GM21825 (cell line): Measurements from ENCODE around the gene IL31.

ENCODE experiments used
- ATAC-seq: cut with Tn5 transposase; IDR thresholded peaks from one replicate; pipeline ENCODE4 v1.9.1; 2021; ENCODE audit warnings: mild to moderate bottlenecking, moderate library complexity; ENCODE audit not compliant: unreplicated experiment

IL31 gene

DNA sequence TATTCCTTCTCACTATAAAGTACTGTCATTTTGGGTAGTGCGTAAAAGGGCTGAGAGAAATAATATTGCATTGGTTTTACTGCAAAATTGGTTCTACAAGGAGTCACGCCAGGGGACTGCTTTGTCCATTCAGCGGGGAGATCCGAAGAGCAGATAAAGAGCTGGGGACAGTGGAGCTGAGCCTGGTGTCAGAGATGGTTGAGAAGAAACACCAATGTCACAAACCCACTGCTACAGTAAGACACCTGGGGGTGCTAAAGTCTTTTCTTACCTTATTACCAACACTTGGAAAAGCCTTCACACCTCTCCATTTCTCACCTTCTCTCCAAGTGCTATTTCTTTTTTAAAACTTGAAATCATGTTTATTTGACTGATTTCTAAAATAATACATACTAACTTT, 14.1 kb downstream of the IL31 start:
- no peak for ATAC-seq

DNA sequence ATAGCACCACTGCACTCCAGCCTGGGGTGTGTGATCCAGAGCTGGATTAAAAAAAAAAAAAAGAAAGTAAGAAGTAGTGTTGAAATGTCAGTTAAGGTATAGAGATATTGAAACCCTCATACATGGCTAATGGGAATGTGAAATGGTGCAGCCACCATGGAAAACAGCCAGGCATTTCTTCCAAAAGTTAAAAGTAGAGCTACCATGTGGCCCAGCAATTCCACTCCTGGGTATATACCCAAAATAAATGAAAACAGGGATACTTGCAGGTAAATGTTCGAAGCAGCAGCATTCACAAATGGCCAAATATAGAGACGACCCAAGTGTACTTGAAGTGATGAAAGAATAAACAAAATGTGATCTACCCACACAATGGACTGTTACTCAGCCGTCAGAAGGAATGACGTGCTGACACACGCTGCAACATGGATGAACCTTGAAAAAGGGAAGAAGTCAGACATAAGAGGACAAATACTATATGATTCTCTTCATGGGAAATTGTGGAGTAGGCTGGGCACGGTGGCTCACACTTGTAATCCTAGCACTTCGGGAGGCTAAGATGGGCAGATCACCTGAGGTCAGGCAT, 15.2 kb downstream of the IL31 start:
- ATAC-seq: no peak

DNA sequence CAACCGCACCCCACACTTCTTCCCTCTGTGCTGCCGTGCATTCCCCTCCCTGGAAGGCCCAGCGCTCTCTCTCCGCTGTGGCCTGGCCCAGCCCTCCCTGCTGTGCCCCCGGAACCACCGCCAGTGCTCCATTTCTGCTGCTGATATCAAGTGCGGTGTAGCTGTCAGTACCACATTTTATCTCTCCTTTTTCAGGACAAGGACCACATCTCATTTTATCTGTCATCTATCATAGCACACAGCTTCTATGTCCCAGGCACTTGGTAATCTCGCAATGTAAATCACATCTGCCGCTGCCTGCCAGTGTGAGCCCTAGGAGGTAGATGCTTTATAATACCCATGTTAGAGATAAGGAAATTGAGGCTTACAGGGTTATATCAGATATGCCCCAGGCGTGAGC, 18.3 kb downstream of the IL31 start:
- no peak for ATAC-seq

DNA sequence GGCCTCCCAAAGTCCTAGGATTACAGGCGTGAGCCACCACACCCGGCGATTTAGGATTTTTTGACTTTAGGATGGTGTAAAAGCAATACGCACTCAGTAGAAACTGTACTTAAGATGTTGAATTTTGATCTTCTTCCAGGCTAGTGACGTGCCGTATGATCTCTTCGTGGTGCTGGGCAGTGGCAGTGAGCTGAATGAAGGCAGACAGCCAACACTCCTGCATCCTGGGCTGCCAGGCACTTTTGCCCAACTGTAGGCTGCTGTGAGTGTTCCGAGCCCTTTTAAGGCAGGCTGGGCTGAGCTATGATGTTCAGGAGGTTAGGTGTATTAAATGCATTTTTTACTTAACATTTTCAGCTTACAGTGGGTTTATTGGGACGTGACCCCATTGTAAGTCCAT, 21.3 kb downstream of the IL31 start:
- no peak for ATAC-seq

DNA sequence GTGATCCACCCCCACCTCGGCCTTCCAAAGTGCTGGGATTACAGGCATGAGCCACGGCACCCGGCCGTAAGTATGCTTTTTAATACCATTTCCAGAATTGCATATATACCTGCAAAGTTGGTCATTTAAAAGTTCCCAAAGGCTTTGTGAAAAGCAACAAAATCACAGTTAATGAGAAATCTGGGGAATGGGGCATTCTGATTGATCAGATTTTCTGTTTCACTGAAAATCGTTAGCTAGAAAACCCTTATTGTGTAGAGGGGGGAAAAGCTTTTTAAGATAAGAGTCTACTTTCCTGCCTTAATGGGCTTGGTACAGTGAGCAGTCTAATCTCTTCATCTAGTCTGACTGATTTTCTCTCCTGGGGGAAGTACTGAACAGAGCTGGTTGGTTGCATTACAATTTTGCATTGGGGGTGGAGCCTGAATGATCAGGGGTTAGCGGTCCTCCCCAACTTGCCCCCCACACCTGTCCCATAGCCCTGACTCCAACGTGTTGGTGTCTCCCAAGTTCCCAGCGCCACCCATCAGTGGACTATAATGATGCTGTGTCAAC, 23.8 kb downstream of the IL31 start:
- ATAC-seq: no peak

DNA sequence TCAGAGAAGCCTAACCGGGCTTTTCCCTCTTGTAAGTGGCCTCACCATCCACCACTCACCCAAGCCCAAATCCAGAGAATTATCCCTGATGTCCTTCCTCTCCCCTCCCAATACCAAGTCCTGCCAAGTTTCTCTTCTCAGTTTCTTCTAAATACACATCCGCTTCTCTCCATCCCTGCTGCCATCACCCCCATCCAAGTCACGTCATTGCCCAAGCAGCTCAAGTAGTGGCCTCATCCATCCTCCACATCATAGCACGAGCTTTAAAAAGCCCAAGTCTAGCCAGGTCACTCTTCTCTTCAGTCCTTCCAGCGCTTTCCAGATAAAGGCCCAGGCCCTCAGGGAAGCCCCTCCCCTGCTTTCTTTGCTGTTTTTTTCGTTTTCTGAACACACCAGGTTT, 25.4 kb downstream of the IL31 start:
- ATAC-seq: no peak

DNA sequence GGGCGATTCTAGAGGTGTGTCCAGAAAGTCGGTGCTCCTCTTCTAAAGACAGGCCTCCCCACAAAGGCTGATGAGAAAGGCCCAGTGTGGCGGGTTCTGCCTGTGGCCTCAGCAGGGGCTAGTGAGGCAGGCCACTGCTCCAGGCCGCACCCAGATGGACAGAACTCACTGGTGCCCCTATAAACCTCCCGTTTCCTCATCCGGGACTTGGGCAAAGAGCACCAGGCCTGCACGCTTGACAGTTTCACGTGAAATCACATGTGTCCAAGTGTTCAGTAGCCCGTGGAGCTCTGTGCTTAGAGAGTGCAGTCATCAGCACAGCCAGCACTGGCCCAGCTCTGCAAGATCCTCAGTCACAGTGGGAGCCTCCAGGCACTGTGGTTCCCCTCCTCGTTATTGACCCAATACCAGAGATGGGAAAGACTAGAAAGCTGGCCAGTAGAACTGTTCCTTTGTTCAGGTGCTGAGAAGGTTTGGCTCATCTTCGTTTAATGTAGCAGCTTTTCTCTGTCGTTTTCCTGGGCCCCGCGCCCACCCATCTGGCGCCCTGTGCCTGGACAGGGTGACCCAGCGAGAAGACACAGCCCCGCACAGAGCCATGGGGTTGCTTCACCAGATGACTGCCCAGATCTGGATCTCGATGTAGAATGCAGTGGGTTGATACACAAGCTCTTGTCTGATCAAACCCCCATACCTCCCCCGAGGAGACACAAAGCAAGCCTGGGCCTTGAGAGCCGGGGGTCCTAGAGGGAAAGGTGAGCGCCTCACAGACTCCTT, 26.3 kb downstream of the IL31 start:
- ATAC-seq: no peak

DNA sequence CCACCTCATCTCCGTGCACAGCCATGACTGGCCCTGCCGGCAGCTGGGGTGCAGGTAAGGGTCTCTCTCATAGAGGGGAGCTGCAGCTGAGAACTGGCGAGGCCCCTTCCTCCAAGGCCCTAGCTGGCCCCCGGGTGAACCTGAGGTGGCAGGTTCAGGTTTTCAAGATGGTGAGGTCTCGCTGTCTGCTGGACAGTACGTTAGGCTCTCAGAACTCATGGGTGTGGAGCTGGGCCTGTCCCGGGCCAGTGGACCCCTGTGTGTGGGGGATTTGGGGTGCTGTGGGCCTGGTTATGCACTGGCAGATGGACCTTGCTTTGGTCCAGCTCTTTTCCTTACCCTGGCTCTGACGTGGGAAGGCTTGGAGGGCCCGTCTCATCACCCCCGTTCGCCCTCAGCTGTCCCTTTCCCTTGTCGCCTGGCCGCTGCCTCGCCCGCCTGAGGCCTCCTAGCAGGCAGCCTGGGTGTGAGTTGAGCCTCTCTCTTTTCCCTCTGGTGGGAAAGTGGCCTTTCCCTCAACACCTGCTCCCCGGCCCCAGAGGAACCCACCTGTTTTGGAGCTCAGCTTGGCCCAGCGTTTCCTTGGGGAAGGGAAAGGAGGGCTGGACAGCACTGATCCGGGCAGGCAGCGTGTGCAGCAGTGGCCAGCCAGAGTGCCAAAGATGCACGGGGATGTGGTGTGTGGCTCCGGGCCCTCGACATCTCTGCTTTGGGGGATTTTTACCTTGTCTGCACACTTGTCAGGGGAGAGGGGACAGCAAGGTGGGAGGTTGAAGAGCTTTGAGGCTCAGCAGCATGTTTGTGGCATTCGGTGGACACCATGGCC, 28.3 kb downstream of the IL31 start:
- no peak for ATAC-seq

DNA sequence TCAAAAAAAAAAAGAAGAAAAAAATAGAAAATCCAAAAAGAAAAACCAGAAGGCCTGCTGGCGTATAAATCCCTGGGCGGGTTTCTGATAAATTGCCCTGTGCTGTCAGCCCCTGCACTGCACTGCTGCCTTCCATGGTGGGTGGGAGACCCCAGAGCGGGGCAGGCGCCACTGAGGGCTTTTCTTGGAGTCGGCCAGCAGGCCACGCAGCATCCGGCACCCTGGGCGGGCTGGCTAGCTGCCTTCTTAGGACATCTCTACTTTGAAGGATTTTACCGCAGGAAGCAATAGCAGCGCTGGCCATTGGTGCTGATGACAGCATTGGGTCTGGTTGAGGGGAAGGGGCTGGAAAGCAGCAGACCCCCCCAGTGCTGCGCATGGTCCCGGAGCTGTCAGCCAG, 29.1 kb downstream of the IL31 start:
- no peak for ATAC-seq

DNA sequence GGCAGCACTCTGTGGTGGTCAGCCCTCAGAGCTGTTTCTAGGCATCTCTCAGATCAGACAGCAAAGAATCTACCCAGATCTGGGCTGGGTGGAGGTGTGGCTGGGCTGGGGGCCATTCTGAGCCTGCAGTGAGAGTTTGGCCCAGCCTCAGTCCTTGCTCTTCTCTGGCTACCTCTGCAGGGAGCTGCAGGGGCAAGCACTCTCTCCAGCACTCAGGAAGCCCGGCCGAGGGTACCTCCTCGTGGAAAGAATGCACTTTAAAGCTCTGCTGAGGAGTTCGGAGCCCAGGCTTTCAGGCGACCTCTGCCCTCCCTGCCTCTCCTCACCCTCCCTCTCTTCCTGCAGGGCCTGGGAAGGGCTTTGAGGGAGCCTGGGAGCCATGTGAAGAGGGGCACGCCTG, 31.2 kb downstream of the IL31 start:
- ATAC-seq: no peak

DNA sequence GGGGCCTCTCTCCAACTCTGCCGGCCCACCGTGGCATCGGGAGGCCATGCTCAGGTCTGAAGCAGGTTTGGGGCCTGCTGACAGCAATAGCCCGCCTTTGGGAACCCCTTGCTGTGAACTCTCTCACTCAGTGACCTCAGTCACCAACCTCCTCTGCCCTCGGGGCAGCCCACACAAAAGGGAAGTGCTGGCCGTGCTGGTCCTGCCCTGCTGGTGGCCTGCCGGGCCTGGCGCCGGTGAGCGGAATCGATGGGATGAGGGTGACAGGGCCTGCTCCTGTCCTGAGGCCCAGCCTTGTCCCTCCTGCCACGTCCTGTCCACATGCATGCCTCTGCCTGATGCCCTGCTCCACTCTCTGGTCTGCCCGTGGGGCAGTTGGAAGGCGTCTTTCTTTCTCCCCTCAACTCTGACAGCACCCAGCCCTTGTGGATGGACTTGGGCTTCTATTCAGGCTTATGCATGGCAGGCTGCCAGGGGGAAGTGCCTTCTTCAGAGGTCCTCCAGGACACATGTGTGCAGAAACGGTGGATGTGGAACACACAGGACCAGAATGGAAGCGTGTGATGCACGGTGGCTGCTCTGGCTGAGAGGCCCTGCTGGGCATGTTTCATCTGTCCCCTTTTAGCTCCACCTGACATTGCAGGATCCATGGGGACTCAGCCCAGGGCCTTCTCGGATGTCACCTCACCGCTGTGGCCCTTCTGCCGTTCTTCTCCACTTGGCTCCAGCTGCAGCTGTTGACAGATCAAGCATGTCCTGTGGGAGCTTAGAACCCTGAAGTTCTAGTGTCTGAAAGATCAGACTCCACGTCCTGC, 31.9 kb downstream of the IL31 start:
- ATAC-seq: no peak

DNA sequence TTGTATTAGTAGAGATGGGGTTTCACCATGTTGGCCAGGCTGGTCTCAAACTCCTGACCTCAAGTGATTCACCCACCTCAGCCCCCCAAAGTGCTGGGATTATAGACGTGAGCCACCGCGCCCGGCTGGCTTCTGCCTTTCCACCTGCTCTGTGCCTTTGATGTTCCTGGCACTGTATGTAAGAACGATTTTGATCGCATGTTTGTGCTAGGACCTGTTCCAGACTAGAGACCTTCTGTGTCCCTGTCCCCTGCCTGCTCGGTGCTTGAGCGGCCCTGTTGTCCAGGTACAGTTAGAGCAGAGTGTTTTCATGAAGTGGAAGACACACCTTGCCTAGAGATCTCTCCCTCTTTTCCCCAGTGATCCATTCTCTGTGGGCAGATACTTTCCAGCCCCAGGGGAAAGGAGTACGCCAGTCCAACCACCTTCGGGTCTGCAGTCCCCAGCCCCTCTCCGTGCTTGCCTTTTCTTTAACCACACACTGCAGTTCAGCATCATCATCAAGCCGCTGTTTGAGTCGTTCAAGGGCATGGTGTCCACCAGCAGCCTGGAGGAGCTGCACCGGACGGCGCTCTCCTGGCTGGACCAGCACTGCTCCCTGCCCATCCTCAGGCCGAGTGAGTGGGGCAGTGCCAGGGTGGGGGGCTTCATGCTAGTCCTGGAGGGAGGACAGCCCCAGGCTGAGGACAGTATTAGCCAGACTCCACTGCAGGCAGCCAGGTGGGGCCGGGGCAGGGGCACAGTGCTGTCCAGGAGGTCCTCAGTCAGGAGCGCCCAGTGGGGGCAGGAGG, 33.4 kb downstream of the IL31 start:
- ATAC-seq: no peak

DNA sequence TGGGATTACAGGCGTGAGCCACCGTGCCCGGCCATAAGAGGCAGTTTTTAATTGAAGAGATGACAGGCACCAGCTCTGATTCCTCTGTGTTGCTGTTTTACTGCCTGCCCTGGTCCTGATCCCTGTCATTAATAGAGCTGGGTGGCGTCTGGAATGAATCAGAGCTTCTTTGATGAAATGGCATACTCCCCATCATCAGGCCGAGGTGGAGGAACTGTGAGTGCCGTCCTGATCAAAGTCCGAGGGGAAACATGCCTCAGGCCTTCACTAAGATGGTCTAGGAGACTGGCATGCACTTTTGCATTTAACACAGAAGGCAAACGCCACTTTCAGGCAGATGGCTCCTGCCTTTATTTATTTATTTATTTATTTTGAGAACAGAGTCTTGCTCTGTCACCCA, 34.1 kb downstream of the IL31 start:
- no peak for ATAC-seq

DNA sequence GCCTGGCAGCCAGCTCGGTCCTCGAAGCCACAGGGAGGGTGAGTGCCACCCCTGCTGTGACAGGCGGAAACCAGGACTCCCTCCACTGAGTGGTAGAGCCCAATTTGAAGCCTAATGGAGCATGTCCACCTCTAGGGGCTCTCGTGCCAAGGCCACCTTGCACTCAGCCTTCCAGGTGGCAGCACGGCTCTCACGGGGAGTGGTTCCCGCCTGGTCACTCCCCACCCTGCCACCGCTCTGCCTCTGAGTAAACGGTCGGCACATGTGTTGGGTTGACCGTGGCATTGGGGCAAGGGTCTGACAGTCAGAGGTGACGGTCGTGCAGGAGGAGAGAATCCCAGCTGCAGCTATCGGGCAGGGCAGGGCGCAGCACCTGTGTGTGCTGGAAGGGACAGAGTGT, 34.8 kb downstream of the IL31 start:
- no peak for ATAC-seq

DNA sequence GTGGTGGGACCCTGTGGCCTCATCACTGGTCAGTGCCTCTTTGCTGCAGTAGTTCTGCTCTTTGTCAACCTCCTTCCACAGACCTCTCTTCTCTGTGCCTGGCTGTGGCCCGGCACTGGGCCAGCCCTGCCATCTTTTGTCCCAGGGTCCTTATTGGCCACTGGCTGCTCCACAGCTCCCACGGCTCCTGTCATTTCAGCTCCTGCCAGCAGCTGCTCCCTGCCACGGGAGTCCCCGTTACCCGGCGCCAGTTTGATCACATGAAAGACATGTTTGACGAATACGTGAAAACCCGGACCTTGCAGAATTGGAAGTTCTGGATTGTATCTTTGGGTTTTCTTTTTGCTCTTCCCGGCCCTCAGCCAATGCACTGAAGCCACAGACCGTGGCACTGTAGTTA, 35.4 kb downstream of the IL31 start:
- no peak for ATAC-seq

DNA sequence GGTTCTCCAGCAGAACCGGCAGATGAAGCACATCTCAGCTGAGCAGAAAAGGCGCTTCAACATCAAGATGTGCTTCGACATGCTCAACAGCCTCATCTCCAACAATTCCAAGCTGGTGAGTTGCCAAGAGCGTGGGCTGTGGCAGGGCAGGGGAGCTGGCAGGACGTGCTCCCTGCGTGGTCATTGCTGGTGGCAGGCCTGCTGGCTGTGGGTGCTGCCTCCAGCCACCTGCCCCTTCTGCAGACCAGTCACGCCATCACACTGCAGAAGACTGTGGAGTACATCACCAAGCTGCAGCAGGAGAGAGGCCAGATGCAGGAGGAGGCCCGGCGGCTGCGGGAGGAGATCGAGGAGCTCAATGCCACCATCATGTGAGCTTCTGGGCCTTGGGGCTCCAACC, 35.8 kb downstream of the IL31 start:
- no peak for ATAC-seq

DNA sequence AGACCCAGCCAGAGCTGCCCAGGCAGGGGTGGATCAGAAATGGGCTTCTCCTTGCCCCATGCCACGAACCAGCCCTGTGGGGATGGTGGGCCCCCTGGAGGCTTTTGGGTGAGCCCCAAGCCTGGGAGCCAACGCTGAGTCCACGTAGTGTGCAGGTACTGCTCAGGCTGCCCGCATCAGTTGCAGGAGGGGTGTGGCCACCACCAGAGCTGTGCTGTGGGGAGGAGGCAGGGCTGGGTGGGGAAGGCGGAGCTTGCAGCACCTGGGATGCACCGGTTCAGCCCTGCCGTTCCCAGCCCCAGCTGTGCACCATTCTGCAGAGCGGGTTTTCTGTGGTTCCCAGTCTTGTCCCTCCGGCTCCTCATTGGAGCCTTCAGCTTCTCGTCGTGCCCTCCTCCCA, 36.3 kb downstream of the IL31 start:
- ATAC-seq: no peak

DNA sequence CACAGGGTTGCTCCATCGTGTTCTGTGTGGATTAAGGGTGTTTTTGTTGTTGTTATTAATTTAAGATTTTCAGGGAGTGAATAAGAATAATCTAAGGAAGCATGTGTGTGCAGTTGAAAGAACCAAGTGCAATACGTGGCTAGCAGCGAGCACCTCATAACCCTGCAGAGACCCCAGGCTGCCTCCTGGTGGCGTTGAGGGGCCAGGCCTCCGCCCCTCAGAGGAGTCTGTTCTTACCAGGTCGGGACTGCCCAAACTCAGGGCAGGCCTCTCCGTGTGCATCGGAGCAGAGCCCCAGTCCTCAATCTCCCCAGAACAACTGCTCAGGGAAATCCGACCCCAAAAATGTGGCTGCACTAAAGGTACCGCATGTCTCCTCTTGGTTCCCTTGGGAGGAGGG, 36.8 kb downstream of the IL31 start:
- no peak for ATAC-seq

DNA sequence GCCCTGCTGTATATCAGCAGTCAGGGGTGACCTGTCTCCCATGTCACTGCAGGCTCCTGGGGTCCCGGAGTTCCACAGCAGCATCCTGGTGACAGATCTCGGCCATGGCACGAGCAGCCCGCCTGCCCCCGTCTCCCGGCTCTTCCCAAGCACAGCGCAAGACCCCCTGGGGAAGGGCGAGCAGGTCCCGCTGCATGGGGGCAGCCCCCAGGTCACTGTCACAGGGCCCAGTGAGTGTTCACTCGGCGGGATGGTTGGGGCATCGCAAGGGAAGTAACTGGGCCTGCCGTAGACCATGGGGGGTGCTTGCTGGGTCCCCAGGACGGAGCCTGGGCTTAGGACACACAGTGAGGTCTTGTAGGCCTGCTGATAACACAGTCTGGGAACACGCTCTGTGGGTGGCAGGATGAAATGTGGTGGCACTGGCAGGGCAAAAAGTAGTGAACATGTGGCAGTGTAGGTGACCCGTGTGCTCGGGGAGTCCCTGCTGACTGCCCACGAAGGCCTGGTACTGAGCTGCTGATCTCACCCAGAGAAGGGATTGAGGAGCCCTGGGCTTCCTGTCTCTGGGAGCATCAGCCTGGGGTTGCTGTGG, 38.5 kb downstream of the IL31 start:
- no peak for ATAC-seq
